Neural progenitor cell (in vitro differentiated cells): Measurements from ENCODE around the gene ABCA7. TPM values are rescaled to one million over a fixed set of nuclear protein-coding genes. Genes with fewer than 3 reads are reported as not detected.

Experiments
- DNase-seq: peaks from one replicate; pipeline ENCODE4 v3.0.0-alpha.2; 2016; ENCODE audit warnings: low spot score
- H2AFZ ChIP-seq: fragments of 200-600 bp; sonication (generic); replicated peaks from 2 replicates; pipeline ENCODE4 v1.6.1; 2016; ENCODE audit warnings: antibody characterized with exemption
- H3F3A ChIP-seq: fragments of 200-600 bp; sonication (generic); 2 replicates; pipeline ENCODE4 v1.6.1; 2016; ENCODE audit warnings: antibody characterized with exemption, low read depth
- H3K27ac ChIP-seq: fragments of 200-600 bp; sonication (generic); 2 replicates; pipeline ENCODE4 v1.5.1; 2016; ENCODE audit warnings: mild to moderate bottlenecking
- H3K27me3 ChIP-seq: fragments of 200-600 bp; sonication (generic); 2 replicates; pipeline ENCODE4 v1.6.1; 2016; ENCODE audit warnings: mild to moderate bottlenecking, moderate library complexity
- H3K36me3 ChIP-seq: fragments of 200-600 bp; sonication (generic); 2 replicates; pipeline ENCODE4 v1.5.1; 2016
- H3K4me1 ChIP-seq: fragments of 200-600 bp; sonication (generic); 2 replicates; pipeline ENCODE4 v1.6.1; 2016; ENCODE audit warnings: mixed run types
- H3K4me2 ChIP-seq: fragments of 200-600 bp; sonication (generic); 2 replicates; pipeline ENCODE4 v1.6.1; 2016
- H3K4me3 ChIP-seq: fragments of 200-600 bp; sonication (generic); 2 replicates; pipeline ENCODE4 v1.5.1; 2016
- H3K79me2 ChIP-seq: fragments of 200-600 bp; sonication (generic); 2 replicates; pipeline ENCODE4 v1.6.1; 2016; ENCODE audit warnings: low read depth
- H3K9ac ChIP-seq: fragments of 200-600 bp; sonication (generic); 2 replicates; pipeline ENCODE4 v1.6.1; 2016
- H3K9me3 ChIP-seq: fragments of 200-600 bp; sonication (generic); 2 replicates; pipeline ENCODE4 v1.5.1; 2016; ENCODE audit warnings: low read depth
- H4K20me1 ChIP-seq: fragments of 200-600 bp; sonication (generic); 2 replicates; pipeline ENCODE4 v1.6.1; 2016; ENCODE audit warnings: low read depth
- H3K27ac Mint-ChIP-seq: 3 replicates; pipeline ENCODE4 v1.8.0; 2021; ENCODE audit warnings: mixed read lengths
- H3K27me3 Mint-ChIP-seq: 2 replicates; pipeline ENCODE4 v1.8.0; 2022; ENCODE audit warnings: low read depth, mild to moderate bottlenecking, inconsistent platforms, moderate library complexity, mixed read lengths; ENCODE audit not compliant: insufficient read depth
- H3K36me3 Mint-ChIP-seq: 3 replicates; pipeline ENCODE4 v1.8.0; 2021; ENCODE audit warnings: mixed read lengths
- H3K4me1 Mint-ChIP-seq: 3 replicates; pipeline ENCODE4 v1.8.0; 2021; ENCODE audit warnings: mixed read lengths
- H3K4me3 Mint-ChIP-seq: 3 replicates; pipeline ENCODE4 v1.8.0; 2021; ENCODE audit warnings: mild to moderate bottlenecking, moderate library complexity, mixed read lengths
- H3K9me3 Mint-ChIP-seq: 3 replicates; pipeline ENCODE4 v1.8.0; 2020; ENCODE audit warnings: mixed read lengths
- CTCF ChIP-seq: fragments of 200-600 bp; sonication (generic); IDR thresholded peaks from 2 replicates; pipeline ENCODE4 v1.5.1; 2017; ENCODE audit warnings: antibody characterized with exemption, mild to moderate bottlenecking
- EZH2 ChIP-seq: fragments of 200-600 bp; sonication (generic); IDR thresholded peaks from 2 replicates; pipeline ENCODE4 v1.6.1; 2017; ENCODE audit warnings: antibody characterized with exemption, mild to moderate bottlenecking, moderate library complexity
- EZH2phosphoT487 ChIP-seq: fragments of 200-600 bp; sonication (generic); IDR thresholded peaks from 2 replicates; pipeline ENCODE4 v1.6.1; 2017; ENCODE audit warnings: antibody characterized with exemption
- total RNA-seq: library from RNA; depleted of rRNA; stranded (reverse); fragments of >200 nt; gene quantifications from 2 replicates; pipeline ENCODE4 v1.2.3, GENCODE V29; 2015; ENCODE audit warnings: low replicate concordance

Gene ABCA7
- total RNA-seq, 1 donor from 2014 or later: 1.4 TPM

- Mint-ChIP-seq H3K36me3 (no peaks in the 10 kb centered on the region), H3K4me1 (peaks cover 9% of the 10 kb centered on the region), H3K27ac (no peak overlapping the region), H3K4me3 (peak overlapping the region; percentile 81), H3K9me3 (peaks cover 3% of the 10 kb centered on the region), H3K27me3 (peaks cover 34% of the 10 kb centered on the region)
- H3K27me3 ChIP-seq: peaks cover 55% of the 10 kb centered on the region
- no peak overlapping the region for H2AFZ ChIP-seq
- H4K20me1 ChIP-seq: peaks cover 3% of the 10 kb centered on the region
- peaks cover 6% of the 10 kb centered on the region for H3F3A ChIP-seq
- no peaks in the 10 kb centered on the region for H3K79me2 ChIP-seq
- H3K4me1 ChIP-seq: peaks cover 3% of the 10 kb centered on the region
- peak overlapping the region; percentile 73 for H3K4me3 ChIP-seq
- H3K36me3 ChIP-seq: no peaks in the 10 kb centered on the region
- H3K27ac ChIP-seq: no peak overlapping the region
- peak overlapping the region; percentile 94 for H3K4me2 ChIP-seq
- H3K9ac ChIP-seq: no peak overlapping the region
- no peaks in the 10 kb centered on the region for H3K9me3 ChIP-seq
- peak; percentile 79 for DNase-seq
- TF ChIP-seq CTCF (peak; percentile 81), EZH2phosphoT487 (no peak)
Observed at GRCh38 chr19:1001538-1002166, 38.3 kb upstream of the ABCA7 start.

- peak overlapping the region; percentile 46 for H3K27ac Mint-ChIP-seq
- H3K27me3 ChIP-seq: peaks cover 45% of the 10 kb centered on the region
Observed at GRCh38 chr19:1002600-1002999, 37.3 kb upstream of the ABCA7 start.

GRCh38 chr19:1003283-1003682 lies 36.6 kb upstream of the ABCA7 start:
- Histone ChIP-seq H3F3A (peaks cover 6% of the 10 kb centered on the region), H3K4me2 (no peak overlapping the region), H4K20me1 (no peaks in the 10 kb centered on the region), H3K79me2 (no peaks in the 10 kb centered on the region), H3K4me1 (peaks cover 3% of the 10 kb centered on the region), H3K36me3 (no peaks in the 10 kb centered on the region), H3K9me3 (no peaks in the 10 kb centered on the region), H3K4me3 (no peak overlapping the region), H3K27ac (no peak overlapping the region), H3K9ac (no peak overlapping the region), H2AFZ (no peak overlapping the region), H3K27me3 (peaks cover 38% of the 10 kb centered on the region)
- DNase-seq: no peak
- H3K36me3 Mint-ChIP-seq: no peaks in the 10 kb centered on the region
- H3K27me3 Mint-ChIP-seq: peaks cover 19% of the 10 kb centered on the region
- TF ChIP-seq EZH2 (no peak), CTCF (no peak), EZH2phosphoT487 (no peak)
- H3K27ac Mint-ChIP-seq: no peak overlapping the region
- H3K4me3 Mint-ChIP-seq: no peak overlapping the region
- H3K9me3 Mint-ChIP-seq: peaks cover 3% of the 10 kb centered on the region
- peaks cover 8% of the 10 kb centered on the region for H3K4me1 Mint-ChIP-seq

More at GRCh38 chr19:1002600-1002999, 37.3 kb upstream of the ABCA7 start:
- Histone ChIP-seq H3K36me3 (no peaks in the 10 kb centered on the region), H3K4me1 (peaks cover 3% of the 10 kb centered on the region), H3K4me3 (no peak overlapping the region), H3K4me2 (no peak overlapping the region), H3F3A (peaks cover 6% of the 10 kb centered on the region), H4K20me1 (no peaks in the 10 kb centered on the region), H3K79me2 (no peaks in the 10 kb centered on the region), H3K9ac (no peak overlapping the region), H3K27ac (no peak overlapping the region), H2AFZ (no peak overlapping the region), H3K9me3 (no peaks in the 10 kb centered on the region)
- H3K36me3 Mint-ChIP-seq: no peaks in the 10 kb centered on the region
- no peak for DNase-seq
- peak overlapping the region; percentile 56 for H3K4me3 Mint-ChIP-seq
- peaks cover 26% of the 10 kb centered on the region for H3K27me3 Mint-ChIP-seq
- H3K9me3 Mint-ChIP-seq: peaks cover 3% of the 10 kb centered on the region
- no peak for TF ChIP-seq EZH2
- TF ChIP-seq CTCF: no peak
- no peak for TF ChIP-seq EZH2phosphoT487
- peaks cover 8% of the 10 kb centered on the region for H3K4me1 Mint-ChIP-seq
